SJSA1 (cell line): Measurements from ENCODE around the gene NET1. TPM values are rescaled to one million over a fixed set of nuclear protein-coding genes. Genes with fewer than 3 reads are reported as not detected.

Experiments
- DNase-seq, 2 experiments: peaks; one replicate each; pipeline ENCODE4 v3.0.0-alpha.2; 2015 to 2020; ENCODE audit warnings: low spot score in 2 of 2, low read depth in 1 of 2
- H3K27ac ChIP-seq: fragments of 250-450 bp; sonication (Bioruptor Pico); 2 replicates; pipeline ENCODE4 v1.5.1; 2020; ENCODE audit warnings: mild to moderate bottlenecking, moderate library complexity
- H3K27me3 ChIP-seq: fragments of 250-450 bp; sonication (Bioruptor Pico); replicated peaks from 2 replicates; pipeline ENCODE4 v1.5.1; 2020; ENCODE audit warnings: mild to moderate bottlenecking, moderate library complexity
- H3K36me3 ChIP-seq: fragments of 250-450 bp; sonication (Bioruptor Pico); 2 replicates; pipeline ENCODE4 v1.5.1; 2020; ENCODE audit warnings: mild to moderate bottlenecking
- H3K4me1 ChIP-seq: fragments of 250-450 bp; sonication (Bioruptor Pico); replicated peaks from 2 replicates; pipeline ENCODE4 v1.6.1; 2021; ENCODE audit warnings: mild to moderate bottlenecking
- H3K4me3 ChIP-seq: fragments of 250-450 bp; sonication (Bioruptor Pico); 2 replicates; pipeline ENCODE4 v1.5.1; 2020; ENCODE audit warnings: mild to moderate bottlenecking
- H3K9me3 ChIP-seq: fragments of 250-450 bp; sonication (Bioruptor Pico); replicated peaks from 2 replicates; pipeline ENCODE4 v1.5.1; 2020; ENCODE audit warnings: mild to moderate bottlenecking
- total RNA-seq: library from RNA; depleted of rRNA; stranded (reverse); fragments of >200 nt; shearing (Covaris generic); gene quantifications from 2 replicates; pipeline ENCODE4 v1.2.3, GENCODE V29; 2014

Gene NET1
- total RNA-seq, 1 experiment from 2014 or later, result 52.4 TPM

GRCh38 chr10:5492322-5492855 lies 80.0 kb downstream of the NET1 start:
- no peak for DNase-seq
- Histone ChIP-seq H3K27ac (no peak overlapping the region), H3K36me3 (no peaks in the 10 kb centered on the region), H3K4me1 (no peaks in the 10 kb centered on the region), H3K4me3 (no peak overlapping the region), H3K27me3 (no peaks in the 10 kb centered on the region), H3K9me3 (no peaks in the 10 kb centered on the region)

DNA sequence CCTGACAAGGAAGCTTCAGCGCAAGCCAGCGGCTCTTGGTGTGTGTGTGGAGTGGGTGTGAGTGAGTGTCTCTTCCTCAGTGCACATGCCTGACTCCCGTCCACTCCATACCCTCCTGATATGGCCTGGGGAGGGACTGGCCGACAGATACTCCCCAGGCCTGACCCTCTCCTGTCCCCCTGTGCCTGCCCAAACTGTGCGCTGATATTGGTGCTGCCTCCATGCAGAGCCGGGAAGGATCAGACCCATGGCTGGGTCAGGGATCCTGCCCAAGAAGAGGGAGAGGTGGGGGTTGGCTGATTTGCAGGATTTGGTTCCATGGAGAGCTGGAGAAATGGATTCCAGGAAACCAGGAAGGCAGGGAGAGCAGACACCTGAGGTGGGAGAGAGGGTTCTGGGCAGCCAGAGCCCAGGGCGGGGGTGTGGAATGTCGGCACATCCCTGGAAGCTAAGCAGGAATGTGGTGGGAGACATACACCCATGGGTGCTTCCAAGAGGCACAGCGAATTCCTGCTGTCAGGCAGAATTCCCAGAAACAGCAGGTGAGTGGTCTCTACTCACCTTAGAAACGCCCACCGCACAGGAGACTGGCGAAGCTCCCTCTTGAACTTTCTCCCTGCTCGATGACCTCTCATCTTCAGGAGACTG lies 80.7 kb downstream of the NET1 start:
- Histone ChIP-seq H3K4me3 (no peak overlapping the region), H3K4me1 (no peaks in the 10 kb centered on the region), H3K27ac (no peak overlapping the region), H3K9me3 (no peaks in the 10 kb centered on the region), H3K36me3 (no peaks in the 10 kb centered on the region), H3K27me3 (no peaks in the 10 kb centered on the region)
- DNase-seq, result no peak

GRCh38 chr10:5493691-5494090 lies 81.3 kb downstream of the NET1 start:
- Histone ChIP-seq H3K36me3 (no peaks in the 10 kb centered on the region), H3K27ac (no peak overlapping the region), H3K4me1 (no peaks in the 10 kb centered on the region), H3K9me3 (no peaks in the 10 kb centered on the region), H3K4me3 (no peak overlapping the region), H3K27me3 (no peaks in the 10 kb centered on the region)
- no peak for DNase-seq

DNA sequence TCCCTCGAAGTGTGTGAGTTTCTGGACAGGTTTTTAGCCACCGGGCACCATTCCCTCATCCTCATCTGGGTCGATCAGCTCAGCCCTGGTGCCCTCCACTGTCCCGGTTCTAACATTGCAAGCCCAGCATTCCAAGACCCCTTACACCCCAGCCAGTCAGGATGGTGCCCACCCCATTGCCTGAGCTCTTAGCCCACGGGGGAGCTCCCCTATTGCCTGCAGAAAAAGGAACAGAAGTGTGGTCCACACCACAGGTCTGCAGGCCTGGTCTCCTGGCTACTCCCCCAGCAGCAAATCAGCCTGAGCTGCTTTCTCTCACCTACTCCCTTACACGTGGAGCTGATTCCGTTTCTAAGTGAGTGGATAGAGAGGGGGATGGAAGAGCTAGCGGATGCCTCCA lies 82.3 kb downstream of the NET1 start:
- DNase-seq, result no peak
- H3K36me3 ChIP-seq, result no peaks in the 10 kb centered on the region
- no peak overlapping the region for H3K4me3 ChIP-seq
- H3K9me3 ChIP-seq, result no peaks in the 10 kb centered on the region
- H3K27me3 ChIP-seq, result no peaks in the 10 kb centered on the region
- no peak overlapping the region for H3K27ac ChIP-seq
- no peaks in the 10 kb centered on the region for H3K4me1 ChIP-seq

DNA sequence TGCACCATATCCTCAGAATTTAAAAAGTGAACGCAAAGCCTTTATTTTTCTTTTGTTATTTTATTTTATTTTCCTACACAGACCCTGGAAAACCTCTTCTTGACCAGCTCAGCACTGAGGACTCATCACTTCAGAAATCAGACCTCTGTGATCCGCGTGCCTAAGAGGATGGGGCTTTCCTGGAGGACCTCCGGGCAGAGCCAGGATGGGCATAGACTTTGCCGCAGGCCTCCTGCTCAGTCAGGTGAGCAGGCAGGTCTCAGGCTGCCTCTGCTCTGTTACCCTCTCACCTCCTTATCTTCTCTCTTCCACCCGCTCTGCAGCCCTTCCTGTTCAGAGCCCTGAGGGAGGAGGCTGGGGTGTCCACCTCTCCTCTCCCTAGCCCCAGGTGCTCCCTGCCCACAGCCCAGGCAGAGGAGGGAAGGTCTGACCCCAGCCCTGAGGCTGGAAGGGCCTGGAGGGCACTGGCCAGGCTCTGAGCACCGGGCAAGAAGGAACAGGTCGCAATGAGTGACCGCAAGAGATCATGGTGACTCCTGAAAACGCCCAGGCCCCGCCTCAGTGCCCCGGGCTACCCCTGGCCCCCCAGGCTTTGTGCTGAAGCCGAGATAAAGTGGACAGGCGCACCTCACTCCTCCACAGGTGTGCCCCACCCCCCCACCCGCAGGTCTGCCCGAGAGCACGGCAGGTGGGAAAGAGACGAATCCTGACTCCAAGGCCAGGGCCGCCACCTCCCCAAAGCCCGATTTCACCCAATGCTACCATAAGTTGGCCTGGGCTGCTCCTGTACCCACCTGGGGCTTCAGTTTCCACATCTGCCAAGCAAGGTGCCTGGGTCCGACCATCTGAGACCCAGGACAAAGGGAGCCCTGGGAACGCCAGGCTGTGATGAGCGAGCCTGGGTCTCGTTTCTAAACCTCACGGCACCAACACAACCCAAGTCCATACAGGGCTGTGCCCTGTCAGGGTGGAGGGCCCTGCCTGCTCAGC lies 84.2 kb downstream of the NET1 start:
- Histone ChIP-seq H3K27ac (no peak overlapping the region), H3K4me3 (no peak overlapping the region), H3K9me3 (no peaks in the 10 kb centered on the region), H3K36me3 (no peaks in the 10 kb centered on the region), H3K27me3 (no peaks in the 10 kb centered on the region; the same call in 1 of the 2 replicates), H3K4me1 (no peaks in the 10 kb centered on the region)
- no peak for DNase-seq

DNA sequence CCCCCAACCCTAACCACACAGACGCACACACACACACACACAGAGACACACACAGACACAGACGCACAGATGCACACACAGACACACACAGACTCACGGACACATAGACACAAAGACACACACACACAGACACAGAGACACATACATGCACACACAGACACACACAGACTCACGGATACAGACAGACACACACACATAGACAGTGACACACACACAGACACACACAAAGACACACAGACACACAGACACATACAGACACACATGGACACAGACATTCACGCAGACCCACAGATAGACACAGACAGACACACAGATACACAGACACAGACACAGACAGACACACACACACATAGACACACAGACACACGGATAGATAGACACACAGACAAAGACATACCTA lies 84.9 kb downstream of the NET1 start:
- H3K4me3 ChIP-seq, result no peak overlapping the region
- no peak for DNase-seq
- H3K36me3 ChIP-seq, result no peaks in the 10 kb centered on the region
- H3K4me1 ChIP-seq, result no peaks in the 10 kb centered on the region
- no peak overlapping the region for H3K27ac ChIP-seq
- no peaks in the 10 kb centered on the region; the same call in 1 of the 2 replicates for H3K27me3 ChIP-seq
- H3K9me3 ChIP-seq, result no peaks in the 10 kb centered on the region

GRCh38 chr10:5497948-5498730 lies 85.8 kb downstream of the NET1 start:
- no peak for DNase-seq
- Histone ChIP-seq H3K27me3 (peaks cover 4% of the 10 kb centered on the region; the same call in 1 of the 2 replicates), H3K27ac (no peak overlapping the region), H3K9me3 (no peaks in the 10 kb centered on the region), H3K36me3 (no peaks in the 10 kb centered on the region), H3K4me3 (no peak overlapping the region), H3K4me1 (no peaks in the 10 kb centered on the region)

- Histone ChIP-seq H3K27me3 (peaks cover 4% of the 10 kb centered on the region; the same call in 1 of the 2 replicates), H3K4me3 (no peak overlapping the region), H3K4me1 (no peaks in the 10 kb centered on the region), H3K27ac (no peak overlapping the region), H3K9me3 (no peaks in the 10 kb centered on the region), H3K36me3 (no peaks in the 10 kb centered on the region)
- no peak for DNase-seq
These were observed 86.6 kb downstream of the NET1 start for GRCh38 chr10:5498791-5499492.

- H3K4me3 ChIP-seq, result no peak within 1 kb of the TSS
- H3K27me3 ChIP-seq, result peaks cover 4% of the 10 kb centered on the region; the same call in 1 of the 2 replicates
- DNase-seq, result no peak
These were observed 87.3 kb downstream of the NET1 start, which contains the start of gene CALML5 for GRCh38 chr10:5499493-5500140. Gene CALML5, minus strand, starts transcription at chr10:5499570. Its CDS starts 132 bp downstream, at chr10:5499438.

DNA sequence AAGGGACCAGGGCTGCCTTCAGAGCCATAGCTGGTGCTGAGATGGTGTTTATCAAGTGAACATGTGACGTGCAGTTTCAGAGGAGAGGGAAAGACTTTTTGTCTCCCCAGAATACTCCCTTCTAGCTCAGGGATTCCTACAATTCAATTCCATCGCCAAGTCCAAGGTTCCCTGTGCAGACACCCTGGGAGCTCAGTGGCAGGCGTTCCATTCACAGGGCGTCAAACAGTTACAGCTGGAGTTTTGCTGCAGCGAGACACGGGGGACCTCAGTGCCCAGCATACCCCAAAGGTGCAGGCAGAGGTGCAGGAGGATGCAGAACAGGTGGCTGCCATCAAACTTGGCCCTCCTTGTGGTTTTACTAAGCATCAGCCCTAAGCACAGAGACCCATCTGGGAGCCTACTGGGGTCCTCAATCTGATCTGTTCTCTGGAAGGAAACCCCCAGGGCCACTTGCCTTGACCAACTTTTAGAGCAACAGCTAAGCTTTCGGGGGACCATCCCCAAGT lies 87.9 kb downstream of the NET1 start:
- Histone ChIP-seq H3K36me3 (no peaks in the 10 kb centered on the region), H3K4me1 (no peaks in the 10 kb centered on the region), H3K27me3 (peaks cover 4% of the 10 kb centered on the region; the same call in 1 of the 2 replicates), H3K27ac (no peak overlapping the region), H3K4me3 (no peak overlapping the region), H3K9me3 (no peaks in the 10 kb centered on the region)
- DNase-seq, result no peak

More at GRCh38 chr10:5499493-5500140, 87.3 kb downstream of the NET1 start, which contains the start of gene CALML5:
- no peaks in the 10 kb centered on the region for H3K9me3 ChIP-seq
- no peaks in the 10 kb centered on the region for H3K36me3 ChIP-seq
- H3K27ac ChIP-seq, result no peak within 1 kb of the TSS
- H3K4me1 ChIP-seq, result no peaks in the 10 kb centered on the region

- DNase-seq, result no peak
- Histone ChIP-seq H3K9me3 (no peaks in the 10 kb centered on the region), H3K27me3 (peaks cover 4% of the 10 kb centered on the region; the same call in 1 of the 2 replicates), H3K4me1 (no peaks in the 10 kb centered on the region), H3K27ac (no peak overlapping the region), H3K4me3 (no peak overlapping the region), H3K36me3 (no peaks in the 10 kb centered on the region)
These were observed 88.6 kb downstream of the NET1 start for GRCh38 chr10:5500910-5501309.

DNA sequence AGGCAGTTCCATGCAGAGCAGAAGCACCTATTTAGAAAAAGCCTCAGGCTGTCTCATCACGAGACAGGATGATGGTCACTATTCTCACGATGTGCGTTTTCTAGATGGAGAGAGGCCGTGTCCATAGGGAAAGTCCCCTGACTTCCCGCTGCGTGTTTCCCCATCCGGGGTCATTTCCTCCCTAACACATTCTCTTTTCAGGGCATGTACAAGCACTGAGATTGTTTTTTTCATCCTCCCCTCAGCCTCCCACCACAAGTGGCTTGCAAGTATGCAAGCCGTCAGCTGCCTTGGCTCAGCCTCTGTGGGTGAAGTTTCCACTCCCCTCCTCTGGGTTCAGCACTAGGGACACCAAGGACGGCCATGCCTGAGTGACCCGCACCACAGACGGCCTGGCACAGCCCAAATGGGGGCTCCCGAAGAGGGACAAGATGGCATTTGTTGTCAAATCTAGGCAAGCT lies 89.7 kb downstream of the NET1 start:
- no peak for DNase-seq
- Histone ChIP-seq H3K9me3 (no peaks in the 10 kb centered on the region), H3K36me3 (no peaks in the 10 kb centered on the region), H3K27ac (no peak overlapping the region), H3K4me3 (no peak overlapping the region), H3K27me3 (peaks cover 4% of the 10 kb centered on the region; the same call in 1 of the 2 replicates), H3K4me1 (no peaks in the 10 kb centered on the region)
